PFSK-1 (cell line): ENCODE measurements around the gene SKOR2.

Experiments
- POLR2AphosphoS5 ChIP-seq: IDR thresholded peaks from 2 replicates; pipeline ENCODE4 v1.6.1; 2012; ENCODE audit warnings: low read depth, mild to moderate bottlenecking, control low read depth, low read length, moderate library complexity
- TAF1 ChIP-seq: IDR thresholded peaks from 2 replicates; pipeline ENCODE4 v1.6.1; 2012; ENCODE audit warnings: low read length, control low read depth, borderline replicate concordance; ENCODE audit not compliant: insufficient read depth
- TF ChIP-seq, protein P1 (sequence below), 2 experiments: IDR thresholded peaks; 2 replicates each; pipeline versions ENCODE4 v1.6.1 to v1.8.0; 2011 to 2012; ENCODE audit warnings: low read depth in 2 of 2, low read length in 2 of 2, control low read depth in 1 of 2, inconsistent platforms in 1 of 2, mild to moderate bottlenecking in 1 of 2, moderate library complexity in 1 of 2; ENCODE audit not compliant: insufficient read depth in 1 of 2

DNA sequence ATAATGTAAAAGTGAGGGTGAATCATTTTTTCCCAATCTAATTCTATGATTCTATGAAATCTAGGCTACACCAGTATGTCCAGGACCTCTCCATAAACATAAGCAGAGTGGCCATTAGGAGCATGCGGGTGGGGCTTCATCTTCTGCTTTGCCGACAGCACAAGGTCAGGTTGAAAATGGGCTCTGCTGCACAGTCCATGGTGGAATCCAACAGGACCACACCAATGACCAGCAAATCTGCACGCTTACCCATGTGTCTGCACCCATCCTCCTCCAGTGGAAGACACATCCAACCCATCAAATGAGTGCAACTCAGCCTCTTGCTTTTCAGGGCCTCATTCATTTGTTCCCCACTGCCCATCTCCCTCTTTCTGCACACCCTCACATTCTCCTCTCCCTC is 43.3 kb upstream of the SKOR2 start:
- TF ChIP-seq TAF1 (no peak), POLR2AphosphoS5 (no peak)
- TF ChIP-seq, protein P1, sequence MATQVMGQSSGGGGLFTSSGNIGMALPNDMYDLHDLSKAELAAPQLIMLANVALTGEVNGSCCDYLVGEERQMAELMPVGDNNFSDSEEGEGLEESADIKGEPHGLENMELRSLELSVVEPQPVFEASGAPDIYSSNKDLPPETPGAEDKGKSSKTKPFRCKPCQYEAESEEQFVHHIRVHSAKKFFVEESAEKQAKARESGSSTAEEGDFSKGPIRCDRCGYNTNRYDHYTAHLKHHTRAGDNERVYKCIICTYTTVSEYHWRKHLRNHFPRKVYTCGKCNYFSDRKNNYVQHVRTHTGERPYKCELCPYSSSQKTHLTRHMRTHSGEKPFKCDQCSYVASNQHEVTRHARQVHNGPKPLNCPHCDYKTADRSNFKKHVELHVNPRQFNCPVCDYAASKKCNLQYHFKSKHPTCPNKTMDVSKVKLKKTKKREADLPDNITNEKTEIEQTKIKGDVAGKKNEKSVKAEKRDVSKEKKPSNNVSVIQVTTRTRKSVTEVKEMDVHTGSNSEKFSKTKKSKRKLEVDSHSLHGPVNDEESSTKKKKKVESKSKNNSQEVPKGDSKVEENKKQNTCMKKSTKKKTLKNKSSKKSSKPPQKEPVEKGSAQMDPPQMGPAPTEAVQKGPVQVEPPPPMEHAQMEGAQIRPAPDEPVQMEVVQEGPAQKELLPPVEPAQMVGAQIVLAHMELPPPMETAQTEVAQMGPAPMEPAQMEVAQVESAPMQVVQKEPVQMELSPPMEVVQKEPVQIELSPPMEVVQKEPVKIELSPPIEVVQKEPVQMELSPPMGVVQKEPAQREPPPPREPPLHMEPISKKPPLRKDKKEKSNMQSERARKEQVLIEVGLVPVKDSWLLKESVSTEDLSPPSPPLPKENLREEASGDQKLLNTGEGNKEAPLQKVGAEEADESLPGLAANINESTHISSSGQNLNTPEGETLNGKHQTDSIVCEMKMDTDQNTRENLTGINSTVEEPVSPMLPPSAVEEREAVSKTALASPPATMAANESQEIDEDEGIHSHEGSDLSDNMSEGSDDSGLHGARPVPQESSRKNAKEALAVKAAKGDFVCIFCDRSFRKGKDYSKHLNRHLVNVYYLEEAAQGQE (IDR thresholded peaks at IDR 0.05; ENCODE audit: insufficient read depth in 1 of 2, low read depth in 2 of 2, low read length in 2 of 2) = no peak
